GM21528 (cell line): ENCODE measurements around the gene SCAF8.
"Not testable (repeated sequence)": the region's sequence is repeated elsewhere in the genome, so short reads cannot be mapped to it uniquely, and the experiment has no call there.

Experiments
- ATAC-seq: cut with Tn5 transposase; IDR thresholded peaks from one replicate; pipeline ENCODE4 v1.9.1; 2021; ENCODE audit warnings: mild to moderate bottlenecking, moderate library complexity; ENCODE audit not compliant: unreplicated experiment, low FRiP score

SCAF8 gene

DNA sequence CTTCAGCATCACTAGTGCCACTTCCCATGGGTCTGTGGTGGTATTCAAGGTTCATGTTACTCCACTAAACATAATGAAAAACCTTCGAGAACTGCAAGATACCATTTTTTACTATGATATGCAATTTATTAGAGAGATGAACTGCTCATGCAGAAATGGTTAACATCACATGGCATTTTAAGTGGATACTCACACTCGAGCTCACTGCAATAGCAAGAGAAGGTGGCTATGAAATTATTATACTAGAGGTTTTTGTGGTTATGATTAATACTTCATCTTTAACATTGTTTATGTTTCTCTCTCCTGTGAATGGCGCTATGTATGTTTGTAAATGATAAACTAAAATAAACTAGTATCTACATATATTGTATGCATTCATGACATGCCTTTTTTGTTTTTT, 35.1 kb downstream of the SCAF8 start:
- no peak for ATAC-seq

DNA sequence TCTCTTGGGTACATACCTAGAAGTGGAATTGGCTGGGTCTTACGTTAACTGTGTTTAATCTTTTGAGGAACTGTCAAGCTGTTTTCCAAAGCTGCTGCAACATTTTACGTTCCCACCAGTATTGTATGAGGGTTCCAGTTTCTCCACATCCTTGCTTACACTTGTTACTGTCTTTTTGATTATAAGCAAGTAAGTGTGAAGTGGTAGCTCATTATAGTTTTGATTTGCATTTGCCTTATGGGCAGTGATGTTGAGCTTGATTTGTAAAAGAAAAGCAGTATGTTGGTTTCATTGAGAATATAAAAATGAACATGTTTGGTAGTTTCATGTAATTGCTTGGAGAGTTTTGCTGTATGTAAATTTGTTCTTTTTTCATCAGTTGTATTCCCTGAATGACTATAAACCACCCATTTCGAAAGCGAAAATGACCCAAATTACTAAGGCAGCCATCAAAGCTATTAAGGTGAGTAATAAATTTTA, 40.4 kb downstream of the SCAF8 start:
- peak; percentile 97 for ATAC-seq

DNA sequence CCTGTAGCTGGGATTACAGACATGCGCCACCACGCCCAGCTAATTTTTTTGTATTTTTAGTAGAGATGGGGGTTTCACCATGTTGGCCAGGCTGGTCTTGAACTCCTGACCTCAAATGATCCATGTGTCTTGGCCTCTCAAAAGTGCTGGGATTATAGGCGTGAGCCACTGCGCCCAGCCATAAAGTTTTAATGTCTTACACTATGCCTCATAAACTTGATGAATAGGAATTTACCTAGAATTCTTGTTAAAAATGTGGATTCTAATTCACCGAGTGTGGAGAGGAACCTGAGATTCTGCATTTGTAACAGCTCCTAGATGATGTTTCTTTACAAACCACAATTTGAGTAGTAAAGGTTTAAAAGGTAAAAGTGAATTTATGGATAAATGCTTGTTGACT, 45.9 kb downstream of the SCAF8 start:
- ATAC-seq, result not testable (repeated sequence)

DNA sequence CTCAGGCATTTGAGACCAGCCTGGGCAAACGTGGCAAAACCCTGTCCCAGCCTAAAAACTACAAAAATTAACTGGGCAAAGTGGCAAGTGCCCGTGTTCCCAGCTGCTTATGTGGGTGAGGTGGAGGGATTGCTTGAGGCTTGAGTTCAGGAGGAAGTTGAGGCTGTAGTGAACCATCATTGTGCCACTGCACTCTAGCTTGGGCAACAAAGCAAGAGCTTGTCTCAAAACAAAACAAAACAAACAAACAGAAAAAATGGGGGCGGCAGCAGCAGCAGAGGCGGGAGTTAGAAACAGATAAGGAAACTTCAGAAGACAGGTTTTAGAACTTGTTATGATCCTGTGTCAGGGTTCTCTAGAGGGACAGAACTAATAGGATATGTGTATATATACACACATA, 49.0 kb downstream of the SCAF8 start:
- ATAC-seq, result no peak

DNA sequence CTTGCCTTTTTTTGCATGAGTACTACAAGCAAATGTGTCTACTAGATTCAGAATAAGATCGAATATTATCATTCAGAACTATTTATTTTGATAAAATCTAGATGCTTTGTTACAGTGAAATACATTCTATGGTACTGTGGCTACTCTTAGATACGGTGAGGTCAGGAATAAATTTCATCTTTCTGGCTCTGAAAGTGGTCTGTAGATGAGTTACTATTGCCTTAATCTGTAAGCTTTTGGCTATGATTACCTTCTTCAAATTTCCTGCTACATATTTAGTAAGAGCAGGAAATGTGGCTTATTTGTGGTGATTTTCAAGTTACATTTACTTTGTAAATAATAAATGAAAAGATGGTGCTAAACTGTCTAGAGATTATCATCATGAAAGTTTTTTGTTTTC, 50.0 kb downstream of the SCAF8 start:
- ATAC-seq, result peak; percentile 68

DNA sequence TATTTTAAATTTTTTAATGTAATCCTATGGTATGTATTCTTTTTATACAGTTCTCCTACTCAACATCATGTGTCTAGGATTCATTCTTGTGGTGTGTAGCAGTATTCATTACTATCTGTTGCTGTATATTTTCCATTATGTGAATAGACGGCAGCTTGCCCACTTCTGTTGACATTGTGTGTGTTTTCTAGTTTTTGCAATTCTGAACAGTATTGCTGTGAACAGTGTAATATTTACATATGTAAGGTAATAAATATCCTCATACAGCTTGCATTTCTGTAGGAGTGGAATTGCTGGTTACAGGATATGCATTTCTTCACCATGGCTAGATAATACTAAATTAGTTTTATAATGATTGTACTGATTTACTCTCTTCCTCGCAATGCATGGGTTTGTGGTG, 51.9 kb downstream of the SCAF8 start:
- no peak for ATAC-seq

DNA sequence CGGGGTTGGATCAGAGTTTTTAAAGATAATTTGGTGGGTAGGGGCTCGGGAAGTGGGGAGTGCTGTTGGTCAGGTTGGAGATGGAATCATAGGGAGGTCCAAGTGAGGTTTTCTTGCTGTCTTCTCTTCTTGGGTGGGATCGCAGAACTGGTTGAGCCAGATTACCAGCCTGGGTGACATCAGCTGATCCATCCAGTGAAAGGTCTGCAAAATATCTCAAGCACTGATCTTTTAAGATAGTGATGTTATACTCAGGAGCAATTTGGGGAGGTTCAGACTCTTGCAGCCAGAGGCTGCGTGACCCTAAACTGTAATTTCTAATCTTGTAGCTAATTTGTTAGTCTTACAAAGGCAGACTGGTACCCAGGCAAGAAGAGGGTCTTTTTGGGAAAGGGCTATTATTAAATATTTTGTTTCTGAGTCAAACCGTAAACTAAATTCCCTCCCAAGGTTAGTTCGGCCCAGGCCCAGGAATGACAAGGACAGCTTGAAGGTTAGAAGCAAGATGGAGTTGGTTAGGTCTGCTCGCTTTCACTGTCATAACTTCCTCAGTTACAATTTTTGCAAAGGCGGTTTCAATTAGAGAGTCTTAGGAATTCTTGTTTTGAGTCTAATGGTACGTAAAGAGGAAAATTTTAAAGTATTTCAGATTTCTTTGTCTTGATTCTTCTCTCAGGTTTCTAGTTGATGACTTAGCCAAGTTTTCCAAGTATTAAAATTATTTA, 53.1 kb downstream of the SCAF8 start:
- ATAC-seq, result no peak

DNA sequence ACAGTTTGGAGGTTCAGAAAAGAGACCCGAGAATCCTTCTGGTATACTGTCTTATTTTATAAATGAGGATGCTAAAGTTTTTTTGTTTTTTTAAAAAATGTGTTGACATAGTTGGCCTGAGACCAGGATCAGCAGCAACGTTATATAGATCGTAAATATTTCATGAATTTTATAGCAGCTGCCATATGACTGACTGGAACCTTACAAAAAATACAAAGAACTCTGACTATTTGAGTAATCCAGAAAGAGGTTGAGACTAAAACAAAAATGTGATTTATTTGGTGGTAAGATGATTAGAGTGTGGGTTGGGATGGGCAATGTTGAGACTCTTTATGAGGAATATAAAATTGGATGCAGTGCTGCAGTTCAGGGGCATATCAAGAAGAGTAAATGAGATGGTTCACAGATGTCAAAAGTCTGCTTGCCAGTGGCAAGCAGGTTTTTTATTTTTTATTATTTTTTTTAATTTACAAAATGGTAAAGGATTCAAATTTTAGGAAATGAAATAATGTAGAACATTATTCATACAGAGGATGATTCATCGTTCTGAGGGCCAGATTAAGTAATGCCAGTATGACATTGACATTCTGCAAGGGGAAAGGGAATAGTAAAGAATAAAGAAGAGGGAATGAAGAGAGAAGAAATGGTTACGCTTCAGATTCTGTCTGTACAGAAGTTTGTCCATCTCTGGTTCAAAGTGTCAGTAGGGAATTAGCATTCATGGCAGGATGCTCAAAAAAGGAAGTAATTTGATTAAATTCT, 58.5 kb downstream of the SCAF8 start:
- no peak for ATAC-seq

DNA sequence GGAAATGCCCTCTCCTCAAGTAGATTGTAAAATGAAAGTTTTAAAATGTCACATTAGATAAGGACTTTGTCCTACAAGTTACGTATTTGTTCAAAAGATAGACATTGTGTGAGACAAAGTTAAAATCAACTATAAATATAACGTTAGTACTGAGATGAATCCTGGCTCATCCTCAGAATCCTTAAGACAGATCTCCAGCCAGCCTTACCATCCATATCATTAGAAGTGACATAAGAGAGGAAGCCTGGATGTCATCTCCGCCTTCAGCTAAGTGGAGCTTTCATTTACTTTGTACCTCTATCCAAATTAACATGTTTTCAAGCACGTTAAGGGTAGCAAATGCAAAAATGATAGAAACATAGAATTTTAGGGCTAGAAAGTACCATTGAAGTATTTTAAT, 59.1 kb downstream of the SCAF8 start:
- ATAC-seq, result no peak

DNA sequence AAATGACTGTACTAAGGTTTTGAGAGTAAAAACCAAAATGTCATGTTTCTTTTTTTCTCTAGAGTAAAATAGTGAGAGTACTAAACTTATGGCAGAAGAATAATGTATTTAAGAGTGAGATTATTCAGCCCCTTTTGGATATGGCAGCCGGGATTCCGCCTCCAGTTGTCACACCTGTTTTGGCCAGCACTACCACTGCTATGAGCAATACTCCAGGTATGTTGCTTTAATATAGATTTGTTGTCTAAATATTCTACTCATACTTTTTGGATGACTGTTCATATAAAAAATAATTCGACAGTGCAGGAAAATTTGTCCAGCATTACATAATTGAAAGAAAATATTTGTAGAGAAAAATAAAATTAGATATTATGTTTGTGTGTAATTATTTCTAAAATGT, 59.5 kb downstream of the SCAF8 start:
- no peak for ATAC-seq

DNA sequence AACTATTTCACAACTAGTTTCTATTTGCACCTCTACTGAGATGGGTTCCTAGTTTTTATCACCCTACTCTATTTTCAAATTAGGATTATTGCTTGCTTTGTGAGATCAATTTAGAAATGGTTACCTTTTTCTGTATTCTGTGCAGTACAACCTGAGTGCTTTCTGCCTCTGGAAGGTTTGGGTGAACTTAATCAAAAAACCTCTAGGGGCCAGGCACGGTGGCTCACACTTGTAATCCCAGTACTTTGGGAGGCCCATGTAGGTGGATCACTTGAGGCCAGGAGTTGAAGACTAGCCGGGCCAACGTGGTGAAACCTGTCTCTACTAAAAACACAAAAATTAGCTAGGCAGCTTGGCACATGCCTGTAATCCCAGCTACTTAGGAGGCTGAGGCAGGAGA, 63.3 kb downstream of the SCAF8 start:
- ATAC-seq, result no peak

DNA sequence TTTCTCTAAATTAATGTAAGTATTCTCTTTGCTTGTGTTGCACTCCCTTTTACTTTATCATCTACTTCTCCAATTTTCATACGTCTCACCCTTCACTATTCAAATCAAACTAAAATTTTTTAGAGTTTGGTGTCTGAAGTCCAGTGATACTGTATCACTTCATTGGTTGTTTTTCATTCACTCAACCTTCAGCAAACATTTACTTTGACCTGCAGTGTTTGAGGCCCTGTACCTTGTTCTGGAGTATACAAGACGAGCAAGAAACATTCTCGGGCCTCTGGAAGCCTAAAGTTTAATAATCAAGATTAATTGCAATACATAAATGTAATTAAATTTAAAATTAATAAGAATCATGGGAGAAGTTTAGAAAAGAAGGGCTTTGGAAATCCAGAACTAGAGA, 64.6 kb downstream of the SCAF8 start:
- no peak for ATAC-seq

DNA sequence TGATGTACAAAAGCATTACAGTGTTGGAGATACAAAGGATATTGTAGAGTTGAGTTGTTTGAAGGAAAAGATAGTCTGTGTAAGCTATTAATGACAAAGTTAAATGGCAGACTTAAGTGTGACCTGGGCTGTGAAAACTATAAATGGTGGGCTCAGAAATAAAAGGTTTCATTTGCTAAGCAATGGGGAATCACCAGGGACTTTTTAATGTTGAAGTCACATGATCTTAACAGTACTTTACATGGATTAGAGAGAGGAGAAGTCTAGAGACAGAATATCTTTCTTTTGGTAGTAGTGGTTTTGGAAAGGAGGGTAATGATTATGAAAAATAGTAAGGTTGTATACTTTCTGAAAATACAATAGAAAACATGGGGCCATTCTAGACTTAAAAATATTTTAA, 67.1 kb downstream of the SCAF8 start:
- no peak for ATAC-seq

DNA sequence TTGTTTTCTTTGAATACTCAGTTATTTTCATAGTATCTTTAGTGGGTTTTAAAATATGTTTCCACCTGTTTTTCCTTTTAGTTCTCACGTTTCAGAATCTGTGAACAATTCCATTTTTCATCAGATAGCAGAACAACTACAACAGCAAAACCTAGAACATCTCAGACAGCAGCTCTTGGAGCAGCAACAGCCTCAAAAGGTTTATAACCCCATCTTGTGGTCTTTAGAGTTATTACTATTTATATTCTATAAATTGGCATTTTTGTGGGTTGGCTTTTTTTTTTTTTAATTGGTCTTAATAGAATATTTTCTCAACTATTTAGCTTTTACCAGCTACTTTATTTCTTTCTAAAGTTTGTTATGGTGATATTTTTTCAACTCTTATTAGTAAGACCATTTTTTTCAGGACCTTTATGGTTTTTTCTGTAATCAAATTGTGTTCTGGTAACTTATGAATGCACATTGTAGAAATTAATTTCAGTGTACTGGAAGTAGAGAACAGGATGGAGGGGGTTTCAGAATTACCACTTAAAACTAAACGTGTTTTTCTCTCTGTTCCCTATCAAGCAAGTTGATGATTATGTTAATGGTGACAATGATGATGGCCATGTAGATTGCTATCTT, 72.2 kb downstream of the SCAF8 start:
- no peak for ATAC-seq

DNA sequence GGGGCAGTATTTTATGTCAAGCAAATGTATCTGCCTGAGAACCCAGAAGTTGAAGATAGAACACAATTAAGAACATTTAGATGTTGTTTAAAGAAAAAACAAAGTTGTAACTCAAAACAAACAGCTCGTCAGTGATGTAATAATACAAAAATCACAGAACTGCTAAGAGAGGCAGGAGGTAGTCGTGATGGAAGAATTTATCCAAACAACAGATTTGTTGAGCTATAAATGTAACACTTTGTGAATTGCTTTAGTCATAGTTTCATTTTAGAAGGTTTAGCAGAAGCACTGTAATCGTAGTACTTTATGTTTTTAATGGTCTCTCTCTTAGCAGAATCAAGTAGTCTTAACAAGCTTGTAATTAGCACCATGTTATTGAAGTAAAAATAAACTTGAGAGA, 73.6 kb downstream of the SCAF8 start:
- ATAC-seq, result no peak

DNA sequence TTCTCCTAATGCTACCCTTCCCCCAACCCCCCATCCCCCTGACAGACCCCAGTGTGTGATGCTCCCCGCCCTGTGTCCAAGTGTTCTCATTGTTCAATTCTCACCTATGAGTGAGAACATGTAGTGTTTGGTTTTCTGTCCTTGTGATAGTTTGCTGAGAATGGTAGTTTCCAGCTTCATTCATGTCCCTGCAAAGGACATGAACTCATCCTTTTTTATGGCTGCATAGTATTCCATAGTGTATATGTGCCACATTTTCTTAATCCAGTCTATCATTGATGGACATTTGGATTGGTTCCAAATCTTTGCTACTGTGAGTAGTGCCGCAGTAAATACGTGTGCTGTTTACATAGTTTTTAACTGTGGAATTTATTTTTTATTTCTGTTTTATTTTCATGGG, 78.4 kb downstream of the SCAF8 start:
- not testable (repeated sequence) for ATAC-seq

DNA sequence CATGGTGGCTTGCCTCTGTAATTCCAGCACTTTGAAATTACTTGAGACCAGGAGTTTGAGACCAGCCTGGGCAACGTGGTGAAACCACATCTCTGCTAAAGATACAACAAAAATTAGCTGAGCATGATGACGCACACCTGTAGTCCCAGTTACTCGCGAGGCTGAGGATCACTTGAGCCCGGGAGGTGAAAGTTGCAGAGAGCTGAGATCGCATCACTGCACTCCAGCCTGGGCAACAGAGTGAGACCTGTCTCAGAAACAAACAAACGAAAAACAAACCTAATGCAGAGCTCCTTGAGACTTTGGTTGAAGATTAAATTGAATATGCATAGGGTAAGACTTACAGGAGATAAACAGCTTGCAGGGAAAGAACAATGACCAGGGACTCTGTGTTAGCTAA, 80.8 kb downstream of the SCAF8 start:
- peak; percentile 92 for ATAC-seq

DNA sequence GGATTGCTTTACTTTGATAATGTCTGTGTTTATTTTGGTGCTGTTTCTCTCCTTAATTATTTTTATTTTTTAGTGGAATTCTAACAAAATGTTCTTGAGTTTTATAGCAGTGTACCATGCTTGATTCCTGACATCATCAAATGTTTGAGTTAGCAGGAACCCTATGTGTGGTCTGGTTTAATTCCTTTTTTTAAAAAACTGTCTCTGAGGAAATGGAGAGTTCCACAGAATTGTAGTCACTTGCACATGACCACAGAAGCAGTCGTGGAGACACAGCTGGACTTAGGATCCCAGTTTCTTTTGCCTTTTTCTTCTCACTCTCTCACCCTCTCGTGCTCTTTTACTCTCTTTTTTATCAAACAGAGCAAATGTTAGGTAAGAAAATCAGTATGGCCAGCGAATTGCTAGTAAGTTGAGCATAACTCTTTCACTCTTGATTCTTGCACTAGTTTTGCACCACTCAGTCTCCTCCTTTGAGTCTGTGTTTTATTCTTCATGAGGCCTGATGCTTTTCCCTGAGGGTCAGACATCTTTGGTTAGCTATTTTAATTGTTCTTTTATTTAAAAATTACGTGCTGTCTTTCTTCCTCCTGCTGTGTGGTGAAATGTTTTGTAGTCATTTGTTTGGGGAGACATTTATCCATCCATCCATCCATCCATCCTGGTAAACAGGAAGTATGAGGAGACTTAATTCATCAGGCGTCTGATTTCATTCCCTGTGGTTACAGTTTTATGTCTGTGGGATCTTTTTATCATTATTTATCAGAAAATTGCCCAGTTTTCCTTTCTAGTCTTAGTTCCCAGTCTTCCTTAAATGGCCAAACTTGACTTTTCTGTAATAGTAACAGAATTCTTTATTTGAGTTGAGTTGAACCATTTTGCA, 83.0 kb downstream of the SCAF8 start:
- ATAC-seq, result no peak

DNA sequence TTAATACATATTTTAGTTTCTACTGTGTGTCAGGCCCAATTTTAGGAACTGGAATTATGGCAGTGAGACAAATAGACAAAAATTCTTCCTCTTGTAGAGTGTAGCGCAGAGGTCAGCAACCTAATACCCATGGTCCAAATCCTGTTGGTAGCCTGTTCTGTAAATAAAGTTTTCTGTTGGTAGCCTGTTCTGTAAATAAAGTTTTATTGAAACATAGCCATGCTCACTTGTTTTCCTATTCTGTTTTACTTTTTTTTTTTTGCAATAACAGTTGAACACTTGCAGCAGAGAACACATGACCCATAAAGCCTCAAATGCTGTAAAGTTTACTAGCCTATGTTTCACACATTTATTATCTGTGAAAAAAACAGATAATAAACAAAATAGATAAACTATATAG, 87.9 kb downstream of the SCAF8 start:
- ATAC-seq, result no peak

DNA sequence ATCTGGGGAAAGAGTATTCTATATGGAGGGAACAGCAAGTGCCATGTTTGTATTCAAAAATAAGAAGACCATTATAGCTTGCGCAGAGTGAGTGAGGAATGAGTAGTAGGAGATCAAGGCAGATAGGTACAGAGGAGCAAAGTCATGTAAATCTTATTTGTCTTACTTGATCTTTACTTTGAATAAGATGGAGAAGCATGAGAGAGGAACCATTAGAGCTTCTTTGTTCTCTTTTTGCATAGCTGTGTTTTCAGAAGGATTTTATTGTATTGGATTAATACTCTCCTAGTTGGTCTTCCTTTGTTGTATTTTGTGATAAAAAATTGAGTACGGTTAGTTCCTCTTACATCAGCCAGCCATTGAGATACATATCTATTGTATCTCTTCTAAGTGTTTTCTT, 88.4 kb downstream of the SCAF8 start:
- no peak for ATAC-seq
